ENCODE measurements around the gene LRRC59.
A peak's percentile ranks its signal among the peaks of the same experiment; 100 is the strongest.
"Not testable (repeated sequence)": the region's sequence is repeated elsewhere in the genome, so short reads cannot be mapped to it uniquely, and the experiment has no call there.

Gene LRRC59

DNA sequence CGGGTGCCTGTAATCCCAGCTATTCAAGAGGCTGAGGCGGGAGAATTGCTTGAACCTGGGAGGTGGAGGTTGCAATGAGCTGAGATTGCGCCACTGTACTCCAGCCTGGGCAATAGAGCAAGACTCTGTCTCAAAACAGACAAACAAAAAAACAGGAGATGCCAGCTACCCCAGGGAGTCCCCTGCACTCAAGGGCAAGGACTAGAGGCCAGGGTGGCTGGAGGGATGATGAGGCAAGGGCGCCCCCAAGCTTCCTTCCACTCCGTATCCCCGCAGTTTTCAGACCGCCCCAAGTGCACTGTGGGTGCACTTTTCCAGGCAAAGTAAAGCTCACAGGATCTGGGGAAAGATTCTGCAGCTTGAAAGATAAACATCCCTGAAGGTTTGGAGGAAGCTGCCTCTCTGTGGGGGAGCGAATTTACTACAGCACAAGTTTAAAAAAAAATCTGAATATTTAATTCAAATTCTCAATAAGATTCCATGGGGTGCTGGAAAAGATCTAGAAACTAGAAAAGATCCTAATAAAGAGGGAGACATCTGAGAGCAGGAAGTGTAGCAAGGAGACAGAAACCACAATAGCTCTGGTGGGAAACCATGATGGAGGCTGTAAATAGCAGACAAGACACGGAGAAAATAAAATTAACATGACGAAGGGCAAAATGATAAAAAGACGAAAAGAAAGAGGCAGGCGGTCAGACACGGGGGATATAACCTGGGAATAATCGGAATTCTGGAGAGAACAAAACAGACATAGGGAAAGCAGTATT lies 63.8 kb downstream of the LRRC59 start:
- H3K27me3 ChIP-seq (replicated peaks); H3K36me3 ChIP-seq (replicated peaks); DNase-seq; H3K4me3 ChIP-seq (ENCODE audit: low read depth, low read length); in situ Hi-C loops (cut with HindIII; ENCODE audit: low pct_ligation_motif_present, low sequenced_read_pairs); H3K27ac ChIP-seq: not testable (repeated sequence)
- TF ChIP-seq, protein P1, sequence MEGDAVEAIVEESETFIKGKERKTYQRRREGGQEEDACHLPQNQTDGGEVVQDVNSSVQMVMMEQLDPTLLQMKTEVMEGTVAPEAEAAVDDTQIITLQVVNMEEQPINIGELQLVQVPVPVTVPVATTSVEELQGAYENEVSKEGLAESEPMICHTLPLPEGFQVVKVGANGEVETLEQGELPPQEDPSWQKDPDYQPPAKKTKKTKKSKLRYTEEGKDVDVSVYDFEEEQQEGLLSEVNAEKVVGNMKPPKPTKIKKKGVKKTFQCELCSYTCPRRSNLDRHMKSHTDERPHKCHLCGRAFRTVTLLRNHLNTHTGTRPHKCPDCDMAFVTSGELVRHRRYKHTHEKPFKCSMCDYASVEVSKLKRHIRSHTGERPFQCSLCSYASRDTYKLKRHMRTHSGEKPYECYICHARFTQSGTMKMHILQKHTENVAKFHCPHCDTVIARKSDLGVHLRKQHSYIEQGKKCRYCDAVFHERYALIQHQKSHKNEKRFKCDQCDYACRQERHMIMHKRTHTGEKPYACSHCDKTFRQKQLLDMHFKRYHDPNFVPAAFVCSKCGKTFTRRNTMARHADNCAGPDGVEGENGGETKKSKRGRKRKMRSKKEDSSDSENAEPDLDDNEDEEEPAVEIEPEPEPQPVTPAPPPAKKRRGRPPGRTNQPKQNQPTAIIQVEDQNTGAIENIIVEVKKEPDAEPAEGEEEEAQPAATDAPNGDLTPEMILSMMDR (IDR thresholded peaks at IDR 0.05; ENCODE audit: low read depth, low read length, missing control alignments): peak; percentile 37

DNA sequence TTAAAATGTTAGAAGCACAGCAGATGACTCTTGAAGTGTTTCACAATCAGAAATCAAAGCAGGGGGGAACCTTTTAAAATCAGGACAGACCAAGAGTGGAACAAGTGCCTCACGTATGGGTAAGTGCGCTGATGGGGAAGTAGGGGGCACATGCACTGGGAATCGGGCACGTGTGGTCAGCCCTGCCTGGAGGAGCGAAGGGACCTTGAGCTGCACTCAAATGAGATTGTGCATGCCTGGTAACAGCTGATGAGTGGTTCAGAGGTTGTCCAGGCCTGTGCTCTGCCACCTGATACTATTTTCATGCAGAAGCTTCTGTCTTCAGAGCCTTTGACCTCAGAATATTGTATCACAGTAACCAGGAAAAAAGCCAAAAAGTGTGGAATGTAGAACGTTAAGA lies 65.1 kb downstream of the LRRC59 start:
- Histone ChIP-seq H3K27ac (no peak overlapping the region), H3K36me3 (replicated peaks) (no peaks in the 10 kb centered on the region), H3K4me3 (ENCODE audit: low read depth, low read length) (no peak overlapping the region), H3K27me3 (replicated peaks) (no peaks in the 10 kb centered on the region)
- DNase-seq: no peak
- TF ChIP-seq, protein P1 (IDR thresholded peaks at IDR 0.05; ENCODE audit: low read depth, low read length, missing control alignments): no peak
- in situ Hi-C loops (cut with HindIII; ENCODE audit: low pct_ligation_motif_present, low sequenced_read_pairs): no loop called here
